Stimulated activated CD4-positive, alpha-beta T cell treated with anti-CD3 and anti-CD28 coated beads, Interleukin-1b, Interleukin-23, amount 100 ng/mL, for 24 hours (primary cell): ENCODE measurements around the gene WFDC6.

ENCODE experiments used
- DNase-seq, 4 experiments: peaks; one replicate each; pipeline ENCODE4 v3.0.0-alpha.2; 2020; ENCODE audit warnings: low read depth in 4 of 4, low spot score in 1 of 4

Gene WFDC6

GRCh38 chr20:45518282-45518681 lies 21.0 kb downstream of the WFDC6 start:
- DNase-seq, result no peak

- DNase-seq, result no peak
Observed at GRCh38 chr20:45515147-45515913, 24.0 kb downstream of the WFDC6 start, which contains the start of gene SPINT3. Gene SPINT3, minus strand, starts transcription at chr20:45515622. Its CDS starts 14 bp downstream, at chr20:45515608.

GRCh38 chr20:45510242-45510862 lies 28.9 kb downstream of the WFDC6 start:
- no peak for DNase-seq

- no peak for DNase-seq
Observed at GRCh38 chr20:45509091-45509490, 30.2 kb downstream of the WFDC6 start.

- DNase-seq, result no peak
Observed at GRCh38 chr20:45508068-45508886, 31.0 kb downstream of the WFDC6 start.

- no peak for DNase-seq
Observed at GRCh38 chr20:45507011-45507820, 32.1 kb downstream of the WFDC6 start.

GRCh38 chr20:45506398-45506797 lies 32.9 kb downstream of the WFDC6 start:
- no peak for DNase-seq

- no peak for DNase-seq
Observed at GRCh38 chr20:45503403-45503802, 35.9 kb downstream of the WFDC6 start.

- no peak for DNase-seq
Observed at GRCh38 chr20:45502561-45502960, 36.7 kb downstream of the WFDC6 start.

GRCh38 chr20:45501600-45501999 lies 37.7 kb downstream of the WFDC6 start:
- DNase-seq, result no peak

- no peak for DNase-seq
Observed at GRCh38 chr20:45500022-45500421, 39.3 kb downstream of the WFDC6 start.

- no peak for DNase-seq
Observed at GRCh38 chr20:45497971-45498494, 41.2 kb downstream of the WFDC6 start.

- DNase-seq, result no peak
Observed at GRCh38 chr20:45496166-45496565, 43.1 kb downstream of the WFDC6 start.

GRCh38 chr20:45495501-45495941 lies 43.8 kb downstream of the WFDC6 start:
- no peak for DNase-seq

GRCh38 chr20:45489083-45489531 lies 50.2 kb downstream of the WFDC6 start:
- DNase-seq, result no peak

GRCh38 chr20:45487231-45487635 lies 52.0 kb downstream of the WFDC6 start:
- no peak for DNase-seq

GRCh38 chr20:45485388-45485787 lies 53.9 kb downstream of the WFDC6 start:
- DNase-seq, result no peak

GRCh38 chr20:45484676-45485075 lies 54.6 kb downstream of the WFDC6 start:
- DNase-seq, result no peak
